ENCODE data around the gene PCSK2. TPM values are rescaled to one million over a fixed set of nuclear protein-coding genes. Genes with fewer than 3 reads are reported as not detected.

The PCSK2 gene
- total RNA-seq, 1 donor from 2014 or later, result 11.5 TPM

- no peaks in the 10 kb centered on the region for H3K4me1 Mint-ChIP-seq (ENCODE audit: low read depth)
- DNase-seq (ENCODE audit: low spot score, unreplicated experiment), result no peak
Observed at GRCh38 chr20:17471606-17472187, 244.9 kb downstream of the PCSK2 start.

GRCh38 chr20:17473659-17474058, 246.8 kb downstream of the PCSK2 start:
- Mint-ChIP-seq H3K36me3 (ENCODE audit: insufficient read depth) (no peaks in the 10 kb centered on the region), H3K27ac (no peak overlapping the region), H3K4me3 (ENCODE audit: low read depth) (no peak overlapping the region), H3K27me3 (peaks cover 18% of the 10 kb centered on the region), H3K4me1 (ENCODE audit: low read depth) (no peaks in the 10 kb centered on the region), H3K9me3 (ENCODE audit: low read depth) (no peaks in the 10 kb centered on the region)
- no peak for DNase-seq (ENCODE audit: low spot score, unreplicated experiment)
- TF ChIP-seq CTCF (IDR thresholded peaks at IDR 0.05; ENCODE audit: unreplicated experiment), result no peak

More at GRCh38 chr20:17471606-17472187, 244.9 kb downstream of the PCSK2 start:
- Mint-ChIP-seq H3K9me3 (ENCODE audit: low read depth) (no peaks in the 10 kb centered on the region), H3K36me3 (ENCODE audit: insufficient read depth) (no peaks in the 10 kb centered on the region), H3K27ac (no peak overlapping the region), H3K27me3 (peaks cover 24% of the 10 kb centered on the region), H3K4me3 (ENCODE audit: low read depth) (no peak overlapping the region)
- TF ChIP-seq CTCF (IDR thresholded peaks at IDR 0.05; ENCODE audit: unreplicated experiment), result no peak

GRCh38 chr20:17479063-17479657, 252.3 kb downstream of the PCSK2 start:
- no peak for TF ChIP-seq CTCF (IDR thresholded peaks at IDR 0.05; ENCODE audit: unreplicated experiment)
- H3K4me1 Mint-ChIP-seq (ENCODE audit: low read depth), result no peaks in the 10 kb centered on the region
- H3K27ac Mint-ChIP-seq, result no peak overlapping the region
- H3K4me3 Mint-ChIP-seq (ENCODE audit: low read depth), result no peak overlapping the region
- no peaks in the 10 kb centered on the region for H3K9me3 Mint-ChIP-seq (ENCODE audit: low read depth)
- peaks cover 20% of the 10 kb centered on the region for H3K27me3 Mint-ChIP-seq
- DNase-seq (ENCODE audit: low spot score, unreplicated experiment), result no peak
- H3K36me3 Mint-ChIP-seq (ENCODE audit: insufficient read depth), result no peaks in the 10 kb centered on the region

- Mint-ChIP-seq H3K4me3 (ENCODE audit: low read depth) (no peak overlapping the region), H3K4me1 (ENCODE audit: low read depth) (no peaks in the 10 kb centered on the region), H3K27me3 (peaks cover 16% of the 10 kb centered on the region), H3K9me3 (ENCODE audit: low read depth) (no peaks in the 10 kb centered on the region), H3K27ac (no peak overlapping the region), H3K36me3 (ENCODE audit: insufficient read depth) (no peaks in the 10 kb centered on the region)
- no peak for TF ChIP-seq CTCF (IDR thresholded peaks at IDR 0.05; ENCODE audit: unreplicated experiment)
- no peak for DNase-seq (ENCODE audit: low spot score, unreplicated experiment)
Observed at GRCh38 chr20:17480696-17481095, 253.9 kb downstream of the PCSK2 start.

- H3K27ac Mint-ChIP-seq, result no peak overlapping the region
- DNase-seq (ENCODE audit: low spot score, unreplicated experiment), result no peak
- H3K4me1 Mint-ChIP-seq (ENCODE audit: low read depth), result no peaks in the 10 kb centered on the region
- no peaks in the 10 kb centered on the region for H3K36me3 Mint-ChIP-seq (ENCODE audit: insufficient read depth)
- no peak overlapping the region for H3K4me3 Mint-ChIP-seq (ENCODE audit: low read depth)
- H3K27me3 Mint-ChIP-seq, result peaks cover 19% of the 10 kb centered on the region
- no peak for TF ChIP-seq CTCF (IDR thresholded peaks at IDR 0.05; ENCODE audit: unreplicated experiment)
- no peaks in the 10 kb centered on the region for H3K9me3 Mint-ChIP-seq (ENCODE audit: low read depth)
Observed at GRCh38 chr20:17481661-17482060, 254.8 kb downstream of the PCSK2 start.

All from progenitor cell of endocrine pancreas (in vitro differentiated cells).